HG02981 (cell line): ENCODE data around the gene WLS.
"Not testable (repeated sequence)": the region's sequence is repeated elsewhere in the genome, so short reads cannot be mapped to it uniquely, and the experiment has no call there.

ENCODE experiments used
- ATAC-seq: cut with Tn5 transposase; IDR thresholded peaks from one replicate; pipeline ENCODE4 v1.9.1; 2021; ENCODE audit warnings: mild to moderate bottlenecking, moderate library complexity; ENCODE audit not compliant: unreplicated experiment

WLS gene

GRCh38 chr1:68168545-68169171 lies 63.7 kb downstream of the WLS start:
- ATAC-seq = no peak

- ATAC-seq = no peak
Observed at GRCh38 chr1:68167211-68167610, 65.1 kb downstream of the WLS start.

- no peak for ATAC-seq
Observed at GRCh38 chr1:68166348-68166747, 66.0 kb downstream of the WLS start.

- ATAC-seq = no peak
Observed at GRCh38 chr1:68165665-68166064, 66.7 kb downstream of the WLS start.

- ATAC-seq = no peak
Observed at GRCh38 chr1:68164918-68165317, 67.4 kb downstream of the WLS start.

GRCh38 chr1:68163220-68163619 lies 69.1 kb downstream of the WLS start:
- ATAC-seq = no peak

GRCh38 chr1:68162761-68163160 lies 69.6 kb downstream of the WLS start:
- no peak for ATAC-seq

GRCh38 chr1:68161672-68162071 lies 70.7 kb downstream of the WLS start:
- not testable (repeated sequence) for ATAC-seq

- not testable (repeated sequence) for ATAC-seq
Observed at GRCh38 chr1:68160935-68161334, 71.4 kb downstream of the WLS start.

- no peak for ATAC-seq
Observed at GRCh38 chr1:68160021-68160420, 72.3 kb downstream of the WLS start.

- no peak for ATAC-seq
Observed at GRCh38 chr1:68158837-68159236, 73.5 kb downstream of the WLS start.

GRCh38 chr1:68157416-68157815 lies 74.9 kb downstream of the WLS start:
- ATAC-seq = no peak

- no peak for ATAC-seq
Observed at GRCh38 chr1:68151690-68152089, 80.6 kb downstream of the WLS start.

GRCh38 chr1:68149907-68150306 lies 82.4 kb downstream of the WLS start:
- ATAC-seq = no peak

- ATAC-seq = no peak
Observed at GRCh38 chr1:68149110-68149798, 83.1 kb downstream of the WLS start.

GRCh38 chr1:68148631-68149030 lies 83.7 kb downstream of the WLS start:
- no peak for ATAC-seq

GRCh38 chr1:68147534-68148171 lies 84.7 kb downstream of the WLS start:
- ATAC-seq = no peak

- no peak for ATAC-seq
Observed at GRCh38 chr1:68145418-68146126, 86.8 kb downstream of the WLS start.

- ATAC-seq = no peak
Observed at GRCh38 chr1:68144856-68145255, 87.5 kb downstream of the WLS start.

- no peak for ATAC-seq
Observed at GRCh38 chr1:68143633-68144032, 88.7 kb downstream of the WLS start.

- ATAC-seq = no peak
Observed at GRCh38 chr1:68142461-68142860, 89.9 kb downstream of the WLS start.

GRCh38 chr1:68142036-68142435 lies 90.3 kb downstream of the WLS start:
- ATAC-seq = no peak
